ENCODE measurements around the gene RALGAPA1.
A peak's percentile ranks its signal among the peaks of the same experiment; 100 is the strongest.

Gene RALGAPA1

GRCh38 chr14:35807131-35807961 is 1.7 kb downstream of the RALGAPA1 start:
- no peak for TF ChIP-seq CTCF (IDR thresholded peaks at IDR 0.05)

GRCh38 chr14:35806006-35806907 is 2.8 kb downstream of the RALGAPA1 start:
- H3K36me3 ChIP-seq = no peaks in the 10 kb centered on the region
- no peaks in the 10 kb centered on the region for H3K9me3 ChIP-seq
- H3K4me1 ChIP-seq = peaks cover 0 to 52% (median 17%) of the 10 kb centered on the region in 4 donors
- no peak overlapping the region for H3K4me3 ChIP-seq
- no peaks in the 10 kb centered on the region for H3K27me3 ChIP-seq
- no peak for TF ChIP-seq CTCF (IDR thresholded peaks at IDR 0.05)
- DNase-seq = no peak
- intact Hi-C loops (cut with DNase I; ENCODE audit: low total_unique reads) = no loop called here
- no peak overlapping the region for H3K27ac ChIP-seq

More at GRCh38 chr14:35807131-35807961, 1.7 kb downstream of the RALGAPA1 start:
- Histone ChIP-seq H3K36me3 (no peaks in the 10 kb centered on the region), H3K27me3 (no peaks in the 10 kb centered on the region), H3K4me1 (peaks cover 0 to 43% (median 17%) of the 10 kb centered on the region in 4 donors), H3K4me3 (peak overlapping the region; percentile 73 to 86), H3K9me3 (no peaks in the 10 kb centered on the region), H3K27ac (peak overlapping the region in 1 of 2 donors; percentile 1)
- DNase-seq = no peak
- intact Hi-C loops (cut with DNase I; ENCODE audit: low total_unique reads) = no loop called here

- no peak for DNase-seq
- Histone ChIP-seq H3K27ac (no peak overlapping the region), H3K9me3 (no peaks in the 10 kb centered on the region), H3K36me3 (no peaks in the 10 kb centered on the region), H3K27me3 (no peaks in the 10 kb centered on the region), H3K4me3 (no peak overlapping the region), H3K4me1 (peaks cover 0 to 24% (median 2%) of the 10 kb centered on the region in 4 donors)
- intact Hi-C loops (cut with DNase I; ENCODE audit: low total_unique reads) = no loop called here
- TF ChIP-seq CTCF (IDR thresholded peaks at IDR 0.05) = no peak
Measured at GRCh38 chr14:35797796-35798195, 11.3 kb downstream of the RALGAPA1 start.

GRCh38 chr14:35789651-35790050 is 19.4 kb downstream of the RALGAPA1 start:
- H3K4me1 ChIP-seq = peaks cover 0 to 8% (median 0%) of the 10 kb centered on the region in 4 donors
- DNase-seq = no peak
- H3K4me3 ChIP-seq = no peak overlapping the region
- no peaks in the 10 kb centered on the region for H3K27me3 ChIP-seq
- H3K9me3 ChIP-seq = no peaks in the 10 kb centered on the region
- no peaks in the 10 kb centered on the region for H3K36me3 ChIP-seq
- no peak for TF ChIP-seq CTCF (IDR thresholded peaks at IDR 0.05)
- intact Hi-C loops (cut with DNase I; ENCODE audit: low total_unique reads) = no loop called here
- no peak overlapping the region for H3K27ac ChIP-seq

GRCh38 chr14:35786856-35787255 is 22.2 kb downstream of the RALGAPA1 start:
- H3K36me3 ChIP-seq = no peaks in the 10 kb centered on the region
- no peak for DNase-seq
- TF ChIP-seq CTCF (IDR thresholded peaks at IDR 0.05) = no peak
- intact Hi-C loops (cut with DNase I; ENCODE audit: low total_unique reads) = no loop called here
- H3K27ac ChIP-seq = no peak overlapping the region
- H3K9me3 ChIP-seq = peaks cover 0 to 4% (median 0%) of the 10 kb centered on the region in 3 donors
- no peak overlapping the region for H3K4me3 ChIP-seq
- peaks cover 0 to 8% (median 0%) of the 10 kb centered on the region in 4 donors for H3K4me1 ChIP-seq
- no peaks in the 10 kb centered on the region for H3K27me3 ChIP-seq

Data from tibial artery (tissue), 4 donors.